Measurements from ENCODE around the gene HOXC5. TPM values are rescaled to one million over a fixed set of nuclear protein-coding genes. Genes with fewer than 3 reads are reported as not detected.
A peak's percentile ranks its signal among the peaks of the same experiment; 100 is the strongest.

The HOXC5 gene
- total RNA-seq, 1 donor, result 1.8 TPM

DNA sequence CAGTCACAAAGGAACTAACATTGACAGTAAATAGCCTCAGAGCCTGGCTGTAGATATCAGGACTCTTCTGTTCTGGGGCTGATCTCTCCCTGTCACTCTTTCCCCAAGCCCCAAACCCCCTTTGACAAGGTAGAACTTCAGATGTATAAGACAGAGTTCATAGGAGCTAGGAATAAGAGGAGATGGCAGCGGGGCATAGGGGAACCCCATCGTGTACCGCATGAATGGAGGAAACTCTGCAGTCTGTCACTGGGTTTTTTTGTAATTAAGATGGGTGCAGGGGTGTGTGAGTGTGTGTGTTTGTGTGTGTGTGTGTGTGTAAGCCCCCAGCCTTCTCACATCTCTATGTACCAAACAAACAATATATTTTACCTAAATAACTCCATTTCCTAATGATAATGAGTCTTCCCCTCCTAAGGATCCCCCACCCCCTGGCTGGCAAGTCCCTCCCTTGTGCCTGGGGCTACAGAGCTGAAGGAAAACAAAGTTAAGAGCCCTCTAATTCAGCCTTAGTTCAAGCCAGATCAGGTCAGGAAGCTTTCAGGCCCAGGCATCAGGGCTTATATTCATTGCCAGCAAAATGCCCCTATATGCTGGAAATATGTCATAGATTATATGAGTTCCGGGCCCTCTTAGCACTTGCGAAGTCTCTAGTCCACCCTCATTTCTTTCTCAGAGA is 11.7 kb downstream of the HOXC5 start:
- Histone ChIP-seq H3K9me3 (ENCODE audit: low read depth, low read length) (no peaks in the 10 kb centered on the region), H3K36me3 (ENCODE audit: insufficient read depth, low read length) (no peaks in the 10 kb centered on the region), H3K27me3 (ENCODE audit: insufficient read depth, low read length) (no peaks in the 10 kb centered on the region), H3K4me2 (ENCODE audit: insufficient read depth, low read length) (no peak overlapping the region), H3K79me2 (ENCODE audit: insufficient read depth, low read length) (peaks cover 20% of the 10 kb centered on the region), H3K4me1 (ENCODE audit: insufficient read depth, low read length) (peaks cover 7% of the 10 kb centered on the region), H3K4me3 (ENCODE audit: insufficient read depth, low read length) (no peak overlapping the region), H2AFZ (ENCODE audit: low read length) (no peak overlapping the region), H4K20me1 (ENCODE audit: insufficient read depth, low read length) (peaks cover 44% of the 10 kb centered on the region), H3K27ac (ENCODE audit: low read depth, low read length) (no peak overlapping the region)
- TF ChIP-seq, protein P1, sequence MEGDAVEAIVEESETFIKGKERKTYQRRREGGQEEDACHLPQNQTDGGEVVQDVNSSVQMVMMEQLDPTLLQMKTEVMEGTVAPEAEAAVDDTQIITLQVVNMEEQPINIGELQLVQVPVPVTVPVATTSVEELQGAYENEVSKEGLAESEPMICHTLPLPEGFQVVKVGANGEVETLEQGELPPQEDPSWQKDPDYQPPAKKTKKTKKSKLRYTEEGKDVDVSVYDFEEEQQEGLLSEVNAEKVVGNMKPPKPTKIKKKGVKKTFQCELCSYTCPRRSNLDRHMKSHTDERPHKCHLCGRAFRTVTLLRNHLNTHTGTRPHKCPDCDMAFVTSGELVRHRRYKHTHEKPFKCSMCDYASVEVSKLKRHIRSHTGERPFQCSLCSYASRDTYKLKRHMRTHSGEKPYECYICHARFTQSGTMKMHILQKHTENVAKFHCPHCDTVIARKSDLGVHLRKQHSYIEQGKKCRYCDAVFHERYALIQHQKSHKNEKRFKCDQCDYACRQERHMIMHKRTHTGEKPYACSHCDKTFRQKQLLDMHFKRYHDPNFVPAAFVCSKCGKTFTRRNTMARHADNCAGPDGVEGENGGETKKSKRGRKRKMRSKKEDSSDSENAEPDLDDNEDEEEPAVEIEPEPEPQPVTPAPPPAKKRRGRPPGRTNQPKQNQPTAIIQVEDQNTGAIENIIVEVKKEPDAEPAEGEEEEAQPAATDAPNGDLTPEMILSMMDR (IDR thresholded peaks at IDR 0.05; ENCODE audit: extremely low read depth, low read depth, low read length), result no peak
- no peak for DNase-seq (ENCODE audit: insufficient read length, low spot score, missing footprints)

DNA sequence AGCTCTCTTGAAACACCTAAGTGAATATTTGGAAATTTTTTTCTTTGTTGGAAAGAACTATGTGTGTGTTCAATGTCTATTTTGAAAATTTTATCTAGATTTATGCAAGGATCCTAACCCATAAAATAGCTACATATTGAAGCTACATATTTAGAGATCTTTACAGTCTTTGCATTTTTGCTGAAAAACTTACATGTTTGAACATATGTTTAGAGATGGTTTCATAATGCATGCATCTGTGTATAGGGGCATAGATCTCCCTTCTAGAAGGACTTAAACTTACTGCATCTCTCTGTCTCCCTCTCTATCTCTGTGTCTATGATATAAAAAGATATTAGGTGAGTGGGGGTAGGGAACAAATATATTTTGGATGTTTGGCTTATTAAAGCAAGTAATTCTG is 12.6 kb downstream of the HOXC5 start:
- no peak overlapping the region for H2AFZ ChIP-seq (ENCODE audit: low read length)
- H4K20me1 ChIP-seq (ENCODE audit: insufficient read depth, low read length), result peaks cover 43% of the 10 kb centered on the region
- H3K27me3 ChIP-seq (ENCODE audit: insufficient read depth, low read length), result no peaks in the 10 kb centered on the region
- H3K4me2 ChIP-seq (ENCODE audit: insufficient read depth, low read length), result no peak overlapping the region
- H3K27ac ChIP-seq (ENCODE audit: low read depth, low read length), result no peak overlapping the region
- TF ChIP-seq, protein P1 (IDR thresholded peaks at IDR 0.05; ENCODE audit: extremely low read depth, low read depth, low read length), result no peak
- H3K9me3 ChIP-seq (ENCODE audit: low read depth, low read length), result no peaks in the 10 kb centered on the region
- no peak for DNase-seq (ENCODE audit: insufficient read length, low spot score, missing footprints)
- peaks cover 20% of the 10 kb centered on the region for H3K79me2 ChIP-seq (ENCODE audit: insufficient read depth, low read length)
- H3K36me3 ChIP-seq (ENCODE audit: insufficient read depth, low read length), result no peaks in the 10 kb centered on the region
- no peak overlapping the region for H3K4me3 ChIP-seq (ENCODE audit: insufficient read depth, low read length)
- peaks cover 3% of the 10 kb centered on the region for H3K4me1 ChIP-seq (ENCODE audit: insufficient read depth, low read length)

DNA sequence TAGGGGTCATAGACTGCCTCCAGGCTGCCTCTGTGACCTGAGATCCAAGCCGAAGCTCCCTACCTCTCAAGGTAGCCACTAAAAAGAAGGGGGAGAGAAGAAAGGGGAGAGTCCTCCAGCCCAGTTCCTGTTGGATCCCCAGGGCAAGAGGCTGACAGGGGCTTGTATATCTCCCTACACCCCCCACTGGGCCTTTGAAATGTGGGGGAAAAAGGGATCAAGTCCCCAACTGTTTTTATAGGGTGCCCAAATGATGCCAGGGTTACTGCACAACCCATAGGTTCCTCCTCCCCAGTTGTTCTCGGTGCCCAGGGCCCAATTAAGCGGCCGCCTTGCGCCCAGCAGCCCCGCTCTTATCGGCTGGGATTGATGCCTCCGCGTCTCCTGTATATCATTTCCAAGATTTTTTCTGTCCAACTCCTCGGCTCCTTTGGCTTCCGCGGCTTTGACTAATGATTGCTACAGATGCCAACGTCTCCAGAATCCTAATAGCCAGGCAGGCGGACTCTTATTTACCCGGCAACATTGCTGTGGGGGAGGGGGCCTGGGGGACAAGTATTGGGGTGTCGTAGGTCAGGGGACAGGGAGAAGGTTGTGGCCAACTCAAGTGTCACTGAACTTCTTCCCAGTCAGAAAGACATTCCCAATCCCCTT is 13.1 kb downstream of the HOXC5 start:
- TF ChIP-seq, protein P1 (IDR thresholded peaks at IDR 0.05; ENCODE audit: extremely low read depth, low read depth, low read length), result no peak

DNA sequence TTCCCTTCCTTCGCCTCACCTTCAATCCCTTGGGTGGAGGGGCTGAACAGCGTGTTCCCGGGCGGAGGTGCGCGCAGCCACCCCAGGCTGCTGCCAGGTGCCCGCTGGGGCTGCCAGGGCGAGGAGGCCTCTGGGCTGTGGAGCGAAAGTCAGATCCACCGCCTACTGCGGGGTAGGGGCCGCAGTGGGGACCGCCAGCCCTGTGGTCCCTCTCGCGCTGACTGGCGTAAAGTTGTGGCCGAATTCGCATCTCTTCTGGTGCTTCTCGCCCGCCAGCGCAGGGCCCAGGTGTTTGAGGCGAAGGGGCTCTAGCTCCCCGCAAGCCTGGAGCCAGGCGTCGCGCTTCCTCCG is 13.9 kb downstream of the HOXC5 start:
- DNase-seq (ENCODE audit: insufficient read length, low spot score, missing footprints), result no peak
- TF ChIP-seq, protein P1 (IDR thresholded peaks at IDR 0.05; ENCODE audit: extremely low read depth, low read depth, low read length), result no peak
- Histone ChIP-seq H3K4me2 (ENCODE audit: insufficient read depth, low read length) (no peak overlapping the region), H3K36me3 (ENCODE audit: insufficient read depth, low read length) (no peaks in the 10 kb centered on the region), H3K4me3 (ENCODE audit: insufficient read depth, low read length) (no peak overlapping the region), H3K4me1 (ENCODE audit: insufficient read depth, low read length) (peaks cover 3% of the 10 kb centered on the region), H4K20me1 (ENCODE audit: insufficient read depth, low read length) (peaks cover 46% of the 10 kb centered on the region), H3K27ac (ENCODE audit: low read depth, low read length) (no peak overlapping the region), H3K79me2 (ENCODE audit: insufficient read depth, low read length) (peaks cover 15% of the 10 kb centered on the region), H3K27me3 (ENCODE audit: insufficient read depth, low read length) (no peaks in the 10 kb centered on the region), H2AFZ (ENCODE audit: low read length) (no peak overlapping the region), H3K9me3 (ENCODE audit: low read depth, low read length) (no peaks in the 10 kb centered on the region)

More for the DNA sequence above, 13.1 kb downstream of the HOXC5 start:
- peaks cover 3% of the 10 kb centered on the region for H3K4me1 ChIP-seq (ENCODE audit: insufficient read depth, low read length)
- peak; percentile 81 for DNase-seq (ENCODE audit: insufficient read length, low spot score, missing footprints)
- H2AFZ ChIP-seq (ENCODE audit: low read length), result no peak overlapping the region
- no peak overlapping the region for H3K4me3 ChIP-seq (ENCODE audit: insufficient read depth, low read length)
- peaks cover 19% of the 10 kb centered on the region for H3K79me2 ChIP-seq (ENCODE audit: insufficient read depth, low read length)
- H3K9me3 ChIP-seq (ENCODE audit: low read depth, low read length), result no peaks in the 10 kb centered on the region
- no peak overlapping the region for H3K27ac ChIP-seq (ENCODE audit: low read depth, low read length)
- H3K4me2 ChIP-seq (ENCODE audit: insufficient read depth, low read length), result no peak overlapping the region
- no peaks in the 10 kb centered on the region for H3K36me3 ChIP-seq (ENCODE audit: insufficient read depth, low read length)
- no peaks in the 10 kb centered on the region for H3K27me3 ChIP-seq (ENCODE audit: insufficient read depth, low read length)
- peaks cover 43% of the 10 kb centered on the region for H4K20me1 ChIP-seq (ENCODE audit: insufficient read depth, low read length)

Measured in osteoblast (primary cell).